HG02623 (cell line): ENCODE measurements around the gene RAB7B.

Experiments used
- ATAC-seq: cut with Tn5 transposase; IDR thresholded peaks from one replicate; pipeline ENCODE4 v1.9.1; 2021; ENCODE audit warnings: moderate library complexity; ENCODE audit not compliant: unreplicated experiment

Gene RAB7B

DNA sequence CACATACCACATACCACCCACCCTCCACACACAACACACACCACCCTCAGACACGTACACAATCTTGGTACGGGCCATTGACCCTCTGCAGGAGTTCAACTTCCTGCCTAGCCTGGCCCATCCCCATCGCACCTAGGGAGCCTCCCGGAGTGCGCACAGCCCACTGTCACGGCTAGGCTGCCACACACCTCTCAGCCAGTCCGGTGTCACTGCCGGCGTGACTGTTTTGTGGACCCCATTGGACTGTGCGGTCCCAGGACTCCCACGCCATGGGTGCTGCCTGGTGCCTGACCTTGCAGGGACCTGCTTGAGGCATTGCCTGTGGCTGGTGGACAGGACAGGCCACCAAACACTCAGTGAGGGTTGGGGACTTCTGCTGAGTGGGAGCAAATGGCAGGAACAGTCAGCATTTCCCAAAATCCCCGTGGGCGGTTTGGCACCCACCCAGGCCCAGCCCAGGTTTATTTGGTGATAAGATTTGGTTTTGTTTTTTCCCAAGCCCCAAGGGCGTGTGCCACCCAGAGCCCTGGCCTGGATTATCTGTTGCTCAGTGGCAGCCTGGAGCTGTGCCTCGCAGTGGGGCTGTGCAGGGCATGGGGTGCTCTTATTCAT lies 27.7 kb downstream of the RAB7B start:
- no peak for ATAC-seq

GRCh38 chr1:205974712-205975111 lies 28.5 kb downstream of the RAB7B start:
- ATAC-seq = no peak

DNA sequence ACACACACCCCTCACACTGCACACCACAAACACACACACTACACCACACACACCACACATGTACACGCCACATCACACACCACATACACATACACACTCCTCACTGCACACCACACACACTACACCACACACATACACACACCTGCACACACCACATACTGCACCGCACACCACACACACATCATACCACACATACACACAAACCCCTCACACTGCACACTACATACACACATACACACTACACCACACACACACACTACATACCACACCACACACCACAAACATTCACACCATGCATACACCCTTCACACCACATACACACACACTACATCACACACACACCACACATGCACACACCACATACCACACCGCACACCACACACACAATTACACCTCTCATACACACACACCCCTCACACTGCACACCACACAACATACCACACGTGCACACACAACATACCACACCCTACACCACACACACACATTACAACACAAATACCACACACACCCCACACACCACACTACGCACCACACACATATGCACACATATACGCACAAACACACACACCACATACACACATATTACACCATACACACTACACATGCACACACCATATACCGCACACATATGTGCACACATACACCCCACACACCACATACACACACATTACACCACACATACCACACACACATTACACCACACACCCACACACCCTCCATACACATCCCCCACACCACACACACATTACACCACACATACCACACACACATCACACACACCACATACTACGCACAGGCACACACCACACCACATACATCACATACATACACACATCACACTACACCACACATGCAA lies 29.6 kb downstream of the RAB7B start:
- no peak for ATAC-seq

GRCh38 chr1:205972491-205973168 lies 30.6 kb downstream of the RAB7B start:
- no peak for ATAC-seq

GRCh38 chr1:205972081-205972480 lies 31.1 kb downstream of the RAB7B start:
- no peak for ATAC-seq

DNA sequence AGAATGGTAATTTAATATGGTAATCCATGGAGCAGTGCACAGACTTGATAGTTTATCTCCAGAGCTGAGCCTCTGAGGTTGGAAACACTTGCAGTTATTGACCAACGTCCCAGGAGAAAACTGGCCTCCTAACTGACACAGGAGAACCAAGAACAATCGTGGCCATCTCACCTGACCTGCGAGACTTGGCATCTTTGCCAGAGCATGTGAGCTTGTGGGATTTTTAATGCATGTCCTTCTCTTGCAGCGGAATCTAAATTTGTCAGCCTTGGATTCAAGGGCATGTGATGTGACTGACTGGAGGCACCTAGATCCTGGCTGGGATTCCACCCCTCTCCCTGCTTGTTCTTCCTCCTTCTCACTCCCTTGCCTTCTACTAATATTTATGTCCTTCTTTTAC lies 32.1 kb downstream of the RAB7B start:
- ATAC-seq = no peak

DNA sequence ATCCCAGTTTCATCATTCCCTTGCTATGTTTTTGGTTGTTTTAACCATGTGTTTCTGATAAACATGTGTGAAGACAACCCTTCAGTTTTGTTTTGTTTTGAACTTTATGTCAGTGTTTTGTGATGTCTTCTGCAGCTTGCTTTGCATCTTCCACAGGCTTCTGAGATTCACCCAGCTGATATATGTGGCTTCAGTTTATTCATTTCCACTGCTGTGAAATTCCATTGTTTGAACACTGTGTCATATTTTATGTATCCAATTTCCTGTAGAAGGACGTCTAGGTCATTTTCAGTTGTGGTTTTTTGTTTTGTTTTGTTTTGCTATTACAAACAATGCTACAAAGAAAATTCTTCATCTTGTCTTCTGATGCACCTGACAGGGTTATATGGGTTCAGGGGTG lies 32.7 kb downstream of the RAB7B start:
- ATAC-seq = no peak

- ATAC-seq = no peak
Observed at GRCh38 chr1:205969229-205969628, 34.0 kb downstream of the RAB7B start.

DNA sequence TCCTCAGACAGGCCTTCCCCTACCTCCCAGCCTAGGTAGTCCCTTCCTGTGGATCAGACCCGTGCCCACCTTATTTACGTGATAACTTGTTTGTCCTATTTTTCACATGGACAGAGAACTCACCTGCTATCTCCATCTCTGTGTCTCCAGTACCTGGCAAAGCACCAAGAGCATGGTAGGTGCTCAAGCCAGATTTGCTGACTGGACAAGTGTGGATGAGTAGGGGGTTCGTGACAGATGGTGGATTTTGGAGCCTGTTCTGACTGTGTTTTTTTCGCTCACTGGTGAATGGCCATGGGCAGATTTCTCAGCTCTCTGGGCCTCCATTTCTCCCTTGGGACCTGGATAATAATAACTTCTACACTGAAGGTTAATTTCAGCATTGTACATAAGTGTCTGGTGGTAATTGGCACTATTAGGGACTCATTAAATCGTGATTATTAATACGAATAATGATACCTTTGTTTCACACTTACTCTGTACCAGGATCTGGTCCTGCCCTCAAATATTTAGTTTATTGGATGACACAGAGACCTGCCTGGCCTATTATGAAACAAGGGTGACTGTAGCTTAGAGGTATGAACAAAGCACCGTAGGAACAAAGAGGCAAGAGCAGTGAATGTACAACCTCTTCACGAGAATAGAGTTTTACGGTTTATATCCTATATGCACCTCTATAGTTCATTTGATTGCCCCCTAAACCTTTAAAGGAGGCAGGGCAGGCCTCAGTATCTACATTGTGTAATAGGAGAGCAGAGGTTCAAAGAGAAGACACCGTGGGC lies 35.5 kb downstream of the RAB7B start:
- ATAC-seq = no peak

GRCh38 chr1:205965036-205965884 lies 37.9 kb downstream of the RAB7B start:
- no peak for ATAC-seq

- no peak for ATAC-seq
Observed at GRCh38 chr1:205963352-205964155, 39.6 kb downstream of the RAB7B start.

DNA sequence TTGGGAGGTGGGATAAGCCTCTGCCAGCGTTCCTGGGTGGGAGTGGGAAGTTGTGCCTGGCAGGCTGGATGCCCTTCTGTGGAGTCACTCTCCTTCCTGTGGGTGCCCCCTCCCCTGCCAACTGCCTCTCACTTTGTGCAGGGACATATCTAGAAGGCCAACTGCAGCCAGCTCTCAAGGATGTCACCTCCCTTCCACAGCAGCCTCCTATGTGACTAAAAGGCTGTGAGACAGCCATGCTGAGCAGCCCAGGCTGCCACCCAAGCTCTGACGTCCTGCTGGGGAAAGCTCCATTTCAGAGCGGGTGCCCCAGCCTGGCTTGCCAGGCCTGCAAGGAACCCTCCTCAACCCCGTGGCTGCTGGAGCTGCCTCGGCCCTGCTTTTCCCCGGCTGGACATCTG lies 40.4 kb downstream of the RAB7B start:
- ATAC-seq = no peak

- ATAC-seq = no peak
Observed at GRCh38 chr1:205961991-205962820, 41.0 kb downstream of the RAB7B start.

GRCh38 chr1:205961405-205961804 lies 41.8 kb downstream of the RAB7B start:
- ATAC-seq = no peak

- no peak for ATAC-seq
Observed at GRCh38 chr1:205959789-205960188, 43.4 kb downstream of the RAB7B start.

DNA sequence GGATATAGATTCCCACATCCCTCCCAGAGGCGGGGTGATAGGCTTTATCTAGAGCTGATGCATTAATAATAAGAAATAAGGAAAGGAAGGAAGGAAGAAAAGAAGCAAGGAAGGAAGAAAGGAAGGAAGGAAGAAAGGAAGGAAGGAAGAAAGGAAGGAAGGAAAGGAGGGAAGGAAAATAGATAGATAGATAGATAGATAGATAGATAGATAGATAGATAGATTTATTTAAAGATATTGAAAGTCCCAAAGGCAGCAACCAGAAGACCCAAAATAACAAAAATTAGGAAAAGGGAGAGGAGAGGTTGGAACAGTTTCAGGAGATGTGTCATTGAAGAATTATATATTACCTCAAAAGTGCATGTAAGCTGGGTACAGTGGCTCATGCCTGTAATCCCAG lies 47.7 kb downstream of the RAB7B start:
- no peak for ATAC-seq

DNA sequence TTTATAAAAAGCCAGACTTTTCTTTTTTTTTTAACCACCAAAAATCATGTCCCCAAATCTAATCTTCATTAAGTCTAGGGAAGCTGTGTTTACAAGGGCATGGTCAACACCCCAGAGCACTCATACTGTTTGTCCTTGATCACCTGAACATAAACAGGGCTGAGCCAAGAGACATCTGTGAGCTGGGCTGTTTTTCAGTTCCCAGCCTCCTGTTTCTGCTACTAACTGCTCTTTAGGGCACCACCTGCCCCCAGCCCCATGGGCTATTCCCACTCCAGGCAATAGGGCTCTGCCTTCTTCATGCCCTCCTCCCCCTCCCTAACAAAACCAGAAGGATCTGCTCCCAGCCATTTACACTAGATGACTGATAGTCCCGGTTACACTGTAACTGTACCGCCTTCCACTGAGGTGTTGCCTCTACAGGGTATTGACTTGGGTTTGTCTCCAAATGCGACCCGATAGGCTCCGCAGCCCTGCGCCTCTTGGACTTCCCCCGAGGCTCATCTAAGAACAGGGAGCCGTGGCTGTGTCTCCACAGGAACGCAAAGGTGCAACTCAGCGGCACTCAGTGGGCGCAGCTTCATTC lies 48.3 kb downstream of the RAB7B start:
- no peak for ATAC-seq

DNA sequence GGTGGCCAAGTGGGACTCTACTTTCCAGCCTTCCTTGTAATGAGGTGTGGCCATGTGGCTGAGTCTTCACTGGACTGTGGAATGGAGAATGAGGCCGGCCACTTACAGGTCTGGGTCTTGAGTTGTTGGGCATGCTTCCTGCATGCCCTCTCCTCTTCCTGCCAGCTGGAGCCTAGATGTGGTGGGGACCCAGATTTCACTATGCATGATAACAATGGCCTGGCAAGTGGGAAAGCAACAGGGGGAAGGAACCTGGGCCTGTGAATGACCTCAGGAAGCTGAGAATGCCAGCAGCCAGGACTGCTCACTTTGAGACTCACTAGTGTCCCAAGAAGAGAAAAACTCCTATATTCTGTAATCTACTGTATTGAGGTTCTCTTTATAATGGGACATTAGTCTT lies 51.4 kb downstream of the RAB7B start:
- no peak for ATAC-seq
